ENCODE measurements around the gene NSD1. TPM values are rescaled to one million over a fixed set of nuclear protein-coding genes. Genes with fewer than 3 reads are reported as not detected.

The NSD1 gene, protein sequence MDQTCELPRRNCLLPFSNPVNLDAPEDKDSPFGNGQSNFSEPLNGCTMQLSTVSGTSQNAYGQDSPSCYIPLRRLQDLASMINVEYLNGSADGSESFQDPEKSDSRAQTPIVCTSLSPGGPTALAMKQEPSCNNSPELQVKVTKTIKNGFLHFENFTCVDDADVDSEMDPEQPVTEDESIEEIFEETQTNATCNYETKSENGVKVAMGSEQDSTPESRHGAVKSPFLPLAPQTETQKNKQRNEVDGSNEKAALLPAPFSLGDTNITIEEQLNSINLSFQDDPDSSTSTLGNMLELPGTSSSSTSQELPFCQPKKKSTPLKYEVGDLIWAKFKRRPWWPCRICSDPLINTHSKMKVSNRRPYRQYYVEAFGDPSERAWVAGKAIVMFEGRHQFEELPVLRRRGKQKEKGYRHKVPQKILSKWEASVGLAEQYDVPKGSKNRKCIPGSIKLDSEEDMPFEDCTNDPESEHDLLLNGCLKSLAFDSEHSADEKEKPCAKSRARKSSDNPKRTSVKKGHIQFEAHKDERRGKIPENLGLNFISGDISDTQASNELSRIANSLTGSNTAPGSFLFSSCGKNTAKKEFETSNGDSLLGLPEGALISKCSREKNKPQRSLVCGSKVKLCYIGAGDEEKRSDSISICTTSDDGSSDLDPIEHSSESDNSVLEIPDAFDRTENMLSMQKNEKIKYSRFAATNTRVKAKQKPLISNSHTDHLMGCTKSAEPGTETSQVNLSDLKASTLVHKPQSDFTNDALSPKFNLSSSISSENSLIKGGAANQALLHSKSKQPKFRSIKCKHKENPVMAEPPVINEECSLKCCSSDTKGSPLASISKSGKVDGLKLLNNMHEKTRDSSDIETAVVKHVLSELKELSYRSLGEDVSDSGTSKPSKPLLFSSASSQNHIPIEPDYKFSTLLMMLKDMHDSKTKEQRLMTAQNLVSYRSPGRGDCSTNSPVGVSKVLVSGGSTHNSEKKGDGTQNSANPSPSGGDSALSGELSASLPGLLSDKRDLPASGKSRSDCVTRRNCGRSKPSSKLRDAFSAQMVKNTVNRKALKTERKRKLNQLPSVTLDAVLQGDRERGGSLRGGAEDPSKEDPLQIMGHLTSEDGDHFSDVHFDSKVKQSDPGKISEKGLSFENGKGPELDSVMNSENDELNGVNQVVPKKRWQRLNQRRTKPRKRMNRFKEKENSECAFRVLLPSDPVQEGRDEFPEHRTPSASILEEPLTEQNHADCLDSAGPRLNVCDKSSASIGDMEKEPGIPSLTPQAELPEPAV (N-terminal part only)
- 86.2 and 191 TPM in 2 replicates for total RNA-seq (2011; cell fraction: chromatin; rRNA removed; ENCODE audit: low replicate concordance)
- 42.7 and 55.9 TPM in 2 replicates for total RNA-seq (2011; cell fraction: nucleolus; rRNA removed)
- total RNA-seq (2011; cell fraction: nucleoplasm; rRNA removed): 72.0 and 78.1 TPM in 2 replicates
- total RNA-seq (2014; rRNA removed): 27.7 and 29.5 TPM in 2 replicates
- total RNA-seq (2014; rRNA removed; fragmentation: Illumina TruSeq; extraction: Trizol): 36.7 and 45.4 TPM in 2 replicates
- 39.1 TPM in 2 replicates for total RNA-seq (2015; rRNA removed; fragmentation: Illumina TruSeq; extraction: Trizol)
- 51.0 and 54.3 TPM in 2 replicates for total RNA-seq (2021)
- polyA plus RNA-seq (2011; rRNA removed): 13.9 and 15.7 TPM in 2 replicates
- 8.4 and 10.3 TPM in 2 replicates for polyA plus RNA-seq (2011; cell fraction: cytosol; rRNA removed)
- polyA plus RNA-seq (2011; cell fraction: nucleus; rRNA removed): 19.7 and 21.4 TPM in 2 replicates
- 16.7 and 20.4 TPM in 2 replicates for polyA plus RNA-seq (2012)
- polyA plus RNA-seq (2014; fragmentation: Illumina TruSeq; extraction: Trizol): 20.9 and 24.7 TPM in 2 replicates
- polyA plus RNA-seq (2014; fragmentation: Nextera tagmentation; extraction: Ambion mirVana): 1 to 10 TPM; 3.8 to 5.5 TPM
- polyA plus RNA-seq (2014; rRNA removed): 12.4 and 15.8 TPM in 2 replicates
- polyA minus RNA-seq (2011; rRNA and poly(A)+ RNA removed): 50.9 and 58.5 TPM in 2 replicates
- polyA minus RNA-seq (2011; cell fraction: cytosol; rRNA and poly(A)+ RNA removed): 27.5 and 32.6 TPM in 2 replicates
- 31.2 and 53.8 TPM in 2 replicates for polyA minus RNA-seq (2011; cell fraction: nucleus; rRNA and poly(A)+ RNA removed)
- percentile 76 among the genes with signal in this experiment for Bru-seq, nascent RNA
- BruChase-seq, experiment 1, labeled RNA remaining after a 2-hour chase: percentile 80 among the genes with signal in this experiment
- percentile 81 among the genes with signal in this experiment for BruChase-seq, experiment 2, labeled RNA remaining after a 6-hour chase
- long read RNA-seq, experiment 1, partial matches to known transcripts: 17 of 54 reads
- long read RNA-seq, experiment 1, other reads (novel, unspliced or antisense): 37 of 54 reads
- long read RNA-seq, experiment 2, partial matches to known transcripts: 3 of 33 reads
- long read RNA-seq, experiment 2, other reads (novel, unspliced or antisense): 30 of 33 reads
- long read RNA-seq, experiment 3, partial matches to known transcripts: 3 of 17 reads
- long read RNA-seq, experiment 3, other reads (novel, unspliced or antisense): 13 of 17 reads

- DNase-seq (ENCODE audit: extremely low read depth in 1 of 4, low spot score in 3 of 4) (peak; percentile 95 to 97 (median 96)), FAIRE-seq (peak; percentile 32), ATAC-seq (peak; percentile 84)
- CTCF ChIA-PET (ENCODE audit: low intra/inter-chr PET ratio): no interaction called here
- intact Hi-C loops (cut with micrococcal nuclease): loop anchor here (5.0 kb wide), 1 partner anchor 169 kb away; the partner anchor contains the start of genes PRELID1 and RAB24
- H3K9ac ChIP-seq (ENCODE audit: insufficient read depth in 1 of 2, low read depth in 2 of 2, low read length in 2 of 2): peak within 1 kb of the TSS; percentile 74 to 97
- H3K4me3 ChIP-seq: peak within 1 kb of the TSS; percentile 71
- H3K4me1 ChIP-seq (replicated peaks in 1 of 2; ENCODE audit: control insufficient read depth in 2 of 2, insufficient read depth in 2 of 2, low read length in 2 of 2): peaks cover 23 to 29% of the 10 kb centered on the region in 2 experiments
- H3K4me2 ChIP-seq (ENCODE audit: insufficient read depth, low read length): peak within 1 kb of the TSS; percentile 82
- no peaks in the 10 kb centered on the region for H3K9me1 ChIP-seq (ENCODE audit: control insufficient read depth, insufficient read depth, low read length)
- POLR2A ChIA-PET: interaction anchor here (0.7 to 2.4 kb wide), 2 partner anchors 15 to 137 kb away, joined by 3 to 6 read pairs; no protein-coding TSS in a partner anchor
- peaks cover 43% of the 10 kb centered on the region for H3K79me2 ChIP-seq (ENCODE audit: control insufficient read depth, insufficient read depth, low read length)
- H3K27me3 ChIP-seq (ENCODE audit: control insufficient read depth in 2 of 2, insufficient read depth in 2 of 2, low read length in 2 of 2): no peaks in the 10 kb centered on the region
- in situ Hi-C loops (cut with MboI): no loop called here
- H3K27ac ChIP-seq (ENCODE audit: extremely low read depth, low read depth, low read length): peak within 1 kb of the TSS; percentile 91
- H4K20me1 ChIP-seq (replicated peaks; ENCODE audit: control insufficient read depth, insufficient read depth, low read length): no peaks in the 10 kb centered on the region; the same call in 1 of the 2 replicates
- H2AFZ ChIP-seq (ENCODE audit: low read depth, low read length): peak within 1 kb of the TSS; percentile 97
- WGBS (ENCODE audit: insufficient coverage, low coverage, missing lambda C conversion rate): 24% methylated on average over 33 of the region's 93 CpGs
- no TSS peak for BruUV-seq (replicated peaks)
- no peaks in the 10 kb centered on the region for H3K9me3 ChIP-seq (replicated peaks; ENCODE audit: control insufficient read depth, insufficient read depth, low read depth, low read length)
- H3K36me3 ChIP-seq (ENCODE audit: control insufficient read depth, insufficient read depth, low read length): peaks cover 34% of the 10 kb centered on the region
- TF ChIP-seq, protein P1, sequence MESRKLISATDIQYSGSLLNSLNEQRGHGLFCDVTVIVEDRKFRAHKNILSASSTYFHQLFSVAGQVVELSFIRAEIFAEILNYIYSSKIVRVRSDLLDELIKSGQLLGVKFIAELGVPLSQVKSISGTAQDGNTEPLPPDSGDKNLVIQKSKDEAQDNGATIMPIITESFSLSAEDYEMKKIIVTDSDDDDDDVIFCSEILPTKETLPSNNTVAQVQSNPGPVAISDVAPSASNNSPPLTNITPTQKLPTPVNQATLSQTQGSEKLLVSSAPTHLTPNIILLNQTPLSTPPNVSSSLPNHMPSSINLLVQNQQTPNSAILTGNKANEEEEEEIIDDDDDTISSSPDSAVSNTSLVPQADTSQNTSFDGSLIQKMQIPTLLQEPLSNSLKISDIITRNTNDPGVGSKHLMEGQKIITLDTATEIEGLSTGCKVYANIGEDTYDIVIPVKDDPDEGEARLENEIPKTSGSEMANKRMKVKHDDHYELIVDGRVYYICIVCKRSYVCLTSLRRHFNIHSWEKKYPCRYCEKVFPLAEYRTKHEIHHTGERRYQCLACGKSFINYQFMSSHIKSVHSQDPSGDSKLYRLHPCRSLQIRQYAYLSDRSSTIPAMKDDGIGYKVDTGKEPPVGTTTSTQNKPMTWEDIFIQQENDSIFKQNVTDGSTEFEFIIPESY (CRISPR knock-in tag; IDR thresholded peaks at IDR 0.05): peak; percentile 97
- no peak for TF ChIP-seq XRCC4 (IDR thresholded peaks at IDR 0.05; ENCODE audit: extremely low read depth, insufficient read depth, insufficient read length)
- TF ChIP-seq PURB (CRISPR knock-in tag; IDR thresholded peaks at IDR 0.05; ENCODE audit: low read depth): no peak
- peak; percentile 87; the same call in 1 of the 2 replicates for TF ChIP-seq ZNF175 (CRISPR knock-in tag; IDR thresholded peaks at IDR 0.05; ENCODE audit: low read depth)
- peak; percentile 74 for TF ChIP-seq MYC (IDR thresholded peaks at IDR 0.05; ENCODE audit: low read depth, low read length)
- TF ChIP-seq MYC (CRISPR knock-in tag; IDR thresholded peaks at IDR 0.05; ENCODE audit: borderline replicate concordance, low read depth): no peak
- TF ChIP-seq KAT8 (IDR thresholded peaks at IDR 0.05; ENCODE audit: low read depth): 0 out of 2 replicates have a peak, but pooled peaks have one; percentile 21
Observed at GRCh38 chr5:177133096-177133852, at the start of gene NSD1. Gene NSD1 (plus strand): TSS chr5:177133773. CDS start chr5:177135104, 1,331 bp downstream.

Measured in K562 (cell line).